HCT116 (cell line): ENCODE data around the gene CYP3A4. TPM values are rescaled to one million over a fixed set of nuclear protein-coding genes. Genes with fewer than 3 reads are reported as not detected.

Source experiments
- ATAC-seq: fragments of 200-7000 bp; cut with Tn5 transposase; 2 replicates; pipeline ENCODE4 v1.9.1; 2020; ENCODE audit warnings: mild to moderate bottlenecking, moderate library complexity
- BruUV-seq: library from RNA; stranded (reverse); fragments of 400-500 nt; replicated peaks from 2 replicates; lab custom pipeline; 2021; lab: Mats Ljungman, UMichigan
- CTCF ChIA-PET: fragments of 300-600 bp; sonication (Branson Sonifier 250); formaldehyde crosslinking; loops from one replicate; lab custom pipeline; 2021; ENCODE audit warnings: antibody characterized with exemption; lab: Charles Lee
- POLR2A ChIA-PET: fragments of 300-600, 350-600 bp; sonication (Branson Sonifier 250); formaldehyde crosslinking; loops from one replicate; lab custom pipeline; 2021; ENCODE audit warnings: antibody characterized with exemption; lab: Charles Lee
- RAD21 ChIA-PET, 2 experiments: fragments of 300-600 bp; sonication (Branson Sonifier 250); formaldehyde crosslinking; loops; one replicate each; lab custom pipeline; 2023; ENCODE audit warnings: low total read pairs in 2 of 2; ENCODE audit not compliant: uncharacterized antibody in 2 of 2, unreplicated experiment in 2 of 2, low non-redundant PET in 1 of 2; lab: Charles Lee
- DNase-seq: peaks from one replicate; pipeline ENCODE4 v3.0.0-alpha.2; 2010; ENCODE audit warnings: low read depth, low spot score
- H2AFZ ChIP-seq: fragments of 200-600 bp; shearing (Covaris generic), sonication (generic); 2 replicates; pipeline ENCODE4 v1.6.1; 2017; ENCODE audit warnings: low read depth, mixed run types, mixed read lengths, antibody characterized with exemption, low read length; ENCODE audit not compliant: poor library complexity, severe bottlenecking
- H3K27ac ChIP-seq: 2 replicates; pipeline ENCODE4 v1.5.1; 2012; ENCODE audit warnings: low read depth, low read length
- H3K27me3 ChIP-seq: fragments of 200-600 bp; sonication (generic); 2 replicates; pipeline ENCODE4 v1.6.1; 2016; ENCODE audit warnings: mixed run types, low read length, mixed read lengths; ENCODE audit not compliant: insufficient read depth
- H3K36me3 ChIP-seq, 2 experiments: fragments of 200-500 bp in 1 of 2; fragments of 200-600 bp in 1 of 2; sonication (Bioruptor generic) in 1 of 2; sonication (generic) in 1 of 2; 2 replicates each; pipeline versions ENCODE4 v1.5.1 to v1.6.1; 2014 to 2016; ENCODE audit warnings: low read length in 2 of 2, inconsistent platforms in 1 of 2, mixed read lengths in 1 of 2, mixed run types in 1 of 2; ENCODE audit not compliant: insufficient read depth in 2 of 2, control insufficient read depth in 1 of 2
- H3K4me1 ChIP-seq, 2 experiments: fragments of 200-600 bp in 1 of 2; sonication (generic) in 1 of 2; 2 replicates each; pipeline versions ENCODE4 v1.5.1 to v1.6.1; 2012 to 2017; ENCODE audit warnings: low read length in 2 of 2, inconsistent platforms in 1 of 2, mild to moderate bottlenecking in 1 of 2, mixed read lengths in 1 of 2, mixed run types in 1 of 2, moderate library complexity in 1 of 2; ENCODE audit not compliant: insufficient read depth in 2 of 2, control insufficient read depth in 1 of 2
- H3K4me2 ChIP-seq: fragments of 200-600 bp; sonication (generic); 2 replicates; pipeline ENCODE4 v1.6.1; 2017; ENCODE audit warnings: mixed run types, low read length, mixed read lengths
- H3K4me3 ChIP-seq, 2 experiments: fragments of 200-600 bp in 1 of 2; sonication (generic) in 1 of 2; replicated peaks in 1 of 2; 2 replicates each; pipeline ENCODE4 v1.5.1; 2011 to 2016; ENCODE audit warnings: low read length in 2 of 2, control low read depth in 1 of 2, low read depth in 1 of 2, mild to moderate bottlenecking in 1 of 2, mixed read lengths in 1 of 2, mixed run types in 1 of 2
- H3K79me2 ChIP-seq: fragments of 200-600 bp; sonication (generic); 2 replicates; pipeline ENCODE4 v1.6.1; 2017; ENCODE audit warnings: mild to moderate bottlenecking, mixed run types, low read length, moderate library complexity, mixed read lengths; ENCODE audit not compliant: insufficient read depth
- H3K9ac ChIP-seq: fragments of 200-600 bp; sonication (generic); 2 replicates; pipeline ENCODE4 v1.6.1; 2016; ENCODE audit warnings: low read length, mixed read lengths
- H3K9me2 ChIP-seq: fragments of 200-600 bp; sonication (generic), shearing (Covaris generic); 2 replicates; pipeline ENCODE4 v1.6.1; 2017; ENCODE audit warnings: mixed run types, mild to moderate bottlenecking, moderate library complexity; ENCODE audit not compliant: insufficient read depth
- H3K9me3 ChIP-seq, 2 experiments: fragments of 200-500 bp in 1 of 2; fragments of 200-600 bp in 1 of 2; sonication (Bioruptor generic) in 1 of 2; sonication (generic) in 1 of 2; 2 replicates each; pipeline ENCODE4 v1.6.1; 2014 to 2017; ENCODE audit warnings: low read length in 2 of 2, mixed read lengths in 2 of 2, inconsistent platforms in 1 of 2, low read depth in 1 of 2, mild to moderate bottlenecking in 1 of 2, mixed run types in 1 of 2, moderate library complexity in 1 of 2; ENCODE audit not compliant: control insufficient read depth in 1 of 2, insufficient read depth in 1 of 2
- H4K20me1 ChIP-seq: fragments of 200-600 bp; sonication (generic), shearing (Covaris generic); 2 replicates; pipeline ENCODE4 v1.6.1; 2017; ENCODE audit warnings: mixed run types, mild to moderate bottlenecking, moderate library complexity; ENCODE audit not compliant: insufficient read depth
- JUND ChIP-seq: IDR thresholded peaks from 2 replicates; pipeline ENCODE4 v1.6.1; 2012
- SP1 ChIP-seq: IDR thresholded peaks from 2 replicates; pipeline ENCODE4 v1.6.1; 2012; ENCODE audit warnings: low read depth
- YY1 ChIP-seq: IDR thresholded peaks from 2 replicates; pipeline ENCODE4 v1.6.1; 2011; ENCODE audit warnings: low read length, low read depth, moderate library complexity, mild to moderate bottlenecking; ENCODE audit not compliant: insufficient replicate concordance; ENCODE audit errors: extremely low read depth
- ZFX ChIP-seq: fragments of 450-650 bp; IDR thresholded peaks from 2 replicates; pipeline ENCODE4 v1.6.1; 2017
- ZNF274 ChIP-seq: fragments of 200-500 bp; sonication (Bioruptor generic); IDR thresholded peaks from 2 replicates; pipeline ENCODE4 v1.6.1; 2014; ENCODE audit warnings: mild to moderate bottlenecking, low read depth, low read length, inconsistent platforms
- intact Hi-C: fragments of 100-400 bp; cut with micrococcal nuclease; formaldehyde crosslinking; loops from 2 replicates; pipeline ENCODE4 v1.10.0; 2022
- total RNA-seq: library from RNA; stranded (reverse); gene quantifications from one replicate; pipeline ENCODE4 v1.2.1, GENCODE V29; 2021; ENCODE audit not compliant: unreplicated experiment
- TF ChIP-seq, protein P1 (sequence below), 3 experiments: fragments of 200-600 bp in 1 of 3; sonication (generic) in 1 of 3; IDR thresholded peaks in 2 of 3; conservative IDR thresholded peaks in 1 of 3; 2 replicates each; pipeline ENCODE4 v1.5.1; 2012 to 2017; ENCODE audit warnings: low read depth in 2 of 3, low read length in 2 of 3, antibody characterized with exemption in 1 of 3, borderline replicate concordance in 1 of 3, control low read depth in 1 of 3, mild to moderate bottlenecking in 1 of 3, mixed read lengths in 1 of 3, mixed run types in 1 of 3, moderate library complexity in 1 of 3; ENCODE audit not compliant: insufficient read depth in 1 of 3
- TF ChIP-seq, protein P2 (sequence below): IDR thresholded peaks from 2 replicates; pipeline ENCODE4 v1.6.1; 2012; ENCODE audit warnings: low read depth

CYP3A4 gene
- total RNA-seq, 1 experiment from 2014 or later = 0.25 TPM

GRCh38 chr7:99740573-99741440 lies 43.2 kb downstream of the CYP3A4 start:
- no peak for ATAC-seq
- intact Hi-C loops = no loop called here

More at GRCh38 chr7:99740573-99741440, 43.2 kb downstream of the CYP3A4 start:
- no peak overlapping the region for H2AFZ ChIP-seq
- H3K4me1 ChIP-seq = no peaks in the 10 kb centered on the region
- no peaks in the 10 kb centered on the region for H3K9me3 ChIP-seq
- CTCF ChIA-PET = no interaction called here
- H3K27me3 ChIP-seq = no peaks in the 10 kb centered on the region
- H3K36me3 ChIP-seq = no peaks in the 10 kb centered on the region
- RAD21 ChIA-PET = no interaction called here
- H3K79me2 ChIP-seq = no peaks in the 10 kb centered on the region
- no peaks in the 10 kb centered on the region for H4K20me1 ChIP-seq
- no peak for DNase-seq
- H3K4me3 ChIP-seq = no peak overlapping the region
- POLR2A ChIA-PET = no interaction called here
- no peak overlapping the region for H3K27ac ChIP-seq
- no TSS peak for BruUV-seq
- no peak overlapping the region for H3K9ac ChIP-seq
- TF ChIP-seq YY1 = no peak
- TF ChIP-seq, protein P1, sequence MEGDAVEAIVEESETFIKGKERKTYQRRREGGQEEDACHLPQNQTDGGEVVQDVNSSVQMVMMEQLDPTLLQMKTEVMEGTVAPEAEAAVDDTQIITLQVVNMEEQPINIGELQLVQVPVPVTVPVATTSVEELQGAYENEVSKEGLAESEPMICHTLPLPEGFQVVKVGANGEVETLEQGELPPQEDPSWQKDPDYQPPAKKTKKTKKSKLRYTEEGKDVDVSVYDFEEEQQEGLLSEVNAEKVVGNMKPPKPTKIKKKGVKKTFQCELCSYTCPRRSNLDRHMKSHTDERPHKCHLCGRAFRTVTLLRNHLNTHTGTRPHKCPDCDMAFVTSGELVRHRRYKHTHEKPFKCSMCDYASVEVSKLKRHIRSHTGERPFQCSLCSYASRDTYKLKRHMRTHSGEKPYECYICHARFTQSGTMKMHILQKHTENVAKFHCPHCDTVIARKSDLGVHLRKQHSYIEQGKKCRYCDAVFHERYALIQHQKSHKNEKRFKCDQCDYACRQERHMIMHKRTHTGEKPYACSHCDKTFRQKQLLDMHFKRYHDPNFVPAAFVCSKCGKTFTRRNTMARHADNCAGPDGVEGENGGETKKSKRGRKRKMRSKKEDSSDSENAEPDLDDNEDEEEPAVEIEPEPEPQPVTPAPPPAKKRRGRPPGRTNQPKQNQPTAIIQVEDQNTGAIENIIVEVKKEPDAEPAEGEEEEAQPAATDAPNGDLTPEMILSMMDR (IDR thresholded peaks at IDR 0.05 in 2 of 3, conservative IDR thresholded peaks at IDR 0.05 in 1 of 3; ENCODE audit: borderline replicate concordance in 1 of 3, insufficient read depth in 1 of 3, low read depth in 2 of 3, low read length in 2 of 3) = no peak
- TF ChIP-seq, protein P2, sequence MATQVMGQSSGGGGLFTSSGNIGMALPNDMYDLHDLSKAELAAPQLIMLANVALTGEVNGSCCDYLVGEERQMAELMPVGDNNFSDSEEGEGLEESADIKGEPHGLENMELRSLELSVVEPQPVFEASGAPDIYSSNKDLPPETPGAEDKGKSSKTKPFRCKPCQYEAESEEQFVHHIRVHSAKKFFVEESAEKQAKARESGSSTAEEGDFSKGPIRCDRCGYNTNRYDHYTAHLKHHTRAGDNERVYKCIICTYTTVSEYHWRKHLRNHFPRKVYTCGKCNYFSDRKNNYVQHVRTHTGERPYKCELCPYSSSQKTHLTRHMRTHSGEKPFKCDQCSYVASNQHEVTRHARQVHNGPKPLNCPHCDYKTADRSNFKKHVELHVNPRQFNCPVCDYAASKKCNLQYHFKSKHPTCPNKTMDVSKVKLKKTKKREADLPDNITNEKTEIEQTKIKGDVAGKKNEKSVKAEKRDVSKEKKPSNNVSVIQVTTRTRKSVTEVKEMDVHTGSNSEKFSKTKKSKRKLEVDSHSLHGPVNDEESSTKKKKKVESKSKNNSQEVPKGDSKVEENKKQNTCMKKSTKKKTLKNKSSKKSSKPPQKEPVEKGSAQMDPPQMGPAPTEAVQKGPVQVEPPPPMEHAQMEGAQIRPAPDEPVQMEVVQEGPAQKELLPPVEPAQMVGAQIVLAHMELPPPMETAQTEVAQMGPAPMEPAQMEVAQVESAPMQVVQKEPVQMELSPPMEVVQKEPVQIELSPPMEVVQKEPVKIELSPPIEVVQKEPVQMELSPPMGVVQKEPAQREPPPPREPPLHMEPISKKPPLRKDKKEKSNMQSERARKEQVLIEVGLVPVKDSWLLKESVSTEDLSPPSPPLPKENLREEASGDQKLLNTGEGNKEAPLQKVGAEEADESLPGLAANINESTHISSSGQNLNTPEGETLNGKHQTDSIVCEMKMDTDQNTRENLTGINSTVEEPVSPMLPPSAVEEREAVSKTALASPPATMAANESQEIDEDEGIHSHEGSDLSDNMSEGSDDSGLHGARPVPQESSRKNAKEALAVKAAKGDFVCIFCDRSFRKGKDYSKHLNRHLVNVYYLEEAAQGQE = no peak
- no peak for TF ChIP-seq ZFX
- no peak for TF ChIP-seq ZNF274
- TF ChIP-seq SP1 = no peak
- TF ChIP-seq JUND = no peak
- no peak overlapping the region for H3K4me2 ChIP-seq
- no peaks in the 10 kb centered on the region for H3K9me2 ChIP-seq
